IPS-NIHi7 (cell line): Measurements from ENCODE around the gene PPL.
A peak's percentile ranks its signal among the peaks of the same experiment; 100 is the strongest.
"Not testable (repeated sequence)": the region's sequence is repeated elsewhere in the genome, so short reads cannot be mapped to it uniquely, and the experiment has no call there.

ENCODE experiments used
- DNase-seq: peaks from one replicate; pipeline ENCODE4 v3.0.0; 2012; ENCODE audit warnings: mixed read lengths; ENCODE audit errors: extremely low spot score

Gene PPL, protein sequence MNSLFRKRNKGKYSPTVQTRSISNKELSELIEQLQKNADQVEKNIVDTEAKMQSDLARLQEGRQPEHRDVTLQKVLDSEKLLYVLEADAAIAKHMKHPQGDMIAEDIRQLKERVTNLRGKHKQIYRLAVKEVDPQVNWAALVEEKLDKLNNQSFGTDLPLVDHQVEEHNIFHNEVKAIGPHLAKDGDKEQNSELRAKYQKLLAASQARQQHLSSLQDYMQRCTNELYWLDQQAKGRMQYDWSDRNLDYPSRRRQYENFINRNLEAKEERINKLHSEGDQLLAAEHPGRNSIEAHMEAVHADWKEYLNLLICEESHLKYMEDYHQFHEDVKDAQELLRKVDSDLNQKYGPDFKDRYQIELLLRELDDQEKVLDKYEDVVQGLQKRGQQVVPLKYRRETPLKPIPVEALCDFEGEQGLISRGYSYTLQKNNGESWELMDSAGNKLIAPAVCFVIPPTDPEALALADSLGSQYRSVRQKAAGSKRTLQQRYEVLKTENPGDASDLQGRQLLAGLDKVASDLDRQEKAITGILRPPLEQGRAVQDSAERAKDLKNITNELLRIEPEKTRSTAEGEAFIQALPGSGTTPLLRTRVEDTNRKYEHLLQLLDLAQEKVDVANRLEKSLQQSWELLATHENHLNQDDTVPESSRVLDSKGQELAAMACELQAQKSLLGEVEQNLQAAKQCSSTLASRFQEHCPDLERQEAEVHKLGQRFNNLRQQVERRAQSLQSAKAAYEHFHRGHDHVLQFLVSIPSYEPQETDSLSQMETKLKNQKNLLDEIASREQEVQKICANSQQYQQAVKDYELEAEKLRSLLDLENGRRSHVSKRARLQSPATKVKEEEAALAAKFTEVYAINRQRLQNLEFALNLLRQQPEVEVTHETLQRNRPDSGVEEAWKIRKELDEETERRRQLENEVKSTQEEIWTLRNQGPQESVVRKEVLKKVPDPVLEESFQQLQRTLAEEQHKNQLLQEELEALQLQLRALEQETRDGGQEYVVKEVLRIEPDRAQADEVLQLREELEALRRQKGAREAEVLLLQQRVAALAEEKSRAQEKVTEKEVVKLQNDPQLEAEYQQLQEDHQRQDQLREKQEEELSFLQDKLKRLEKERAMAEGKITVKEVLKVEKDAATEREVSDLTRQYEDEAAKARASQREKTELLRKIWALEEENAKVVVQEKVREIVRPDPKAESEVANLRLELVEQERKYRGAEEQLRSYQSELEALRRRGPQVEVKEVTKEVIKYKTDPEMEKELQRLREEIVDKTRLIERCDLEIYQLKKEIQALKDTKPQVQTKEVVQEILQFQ (N-terminal part only)

DNA sequence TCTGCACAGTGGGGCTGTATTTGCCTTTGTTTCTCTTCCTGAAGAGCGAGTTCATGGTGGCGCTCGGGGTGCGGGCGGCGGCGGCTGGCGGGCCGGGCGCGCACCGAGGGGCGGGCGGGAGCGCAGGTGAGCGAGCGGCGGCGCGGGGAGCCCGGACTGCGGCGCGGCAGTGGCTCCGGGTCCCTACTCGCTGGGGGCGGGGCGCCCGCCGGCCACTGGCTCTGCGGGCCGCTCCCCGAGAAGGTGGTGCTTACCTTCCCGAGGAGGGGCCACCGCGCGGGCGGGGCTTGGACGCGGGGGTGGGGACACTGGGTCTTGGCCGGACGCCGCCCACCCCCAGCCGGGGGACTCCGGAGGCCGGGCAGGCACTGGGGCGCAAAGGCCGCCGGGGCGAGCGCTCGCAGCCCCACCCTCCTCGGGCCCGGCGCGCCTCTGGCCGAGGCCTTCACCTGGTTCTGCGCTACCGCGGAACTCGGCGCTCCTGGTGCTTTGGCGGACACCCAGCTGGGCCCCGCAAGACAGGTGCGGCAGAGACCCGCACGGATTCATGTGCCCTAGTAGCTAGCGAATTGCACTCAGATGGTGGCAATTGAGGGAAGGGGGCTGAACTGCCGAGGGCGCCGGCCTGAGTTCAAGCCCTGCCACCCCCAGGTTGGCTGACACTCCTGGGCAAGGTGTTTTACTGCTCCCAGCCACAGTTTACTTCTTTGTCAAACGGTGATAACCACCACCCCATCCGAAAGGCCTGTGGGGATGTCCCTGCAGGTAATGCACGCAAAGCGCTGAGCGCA is at the start of gene PPL:
TSS of gene PPL (minus strand) at position 158 of the 791 bp plus-strand sequence. CDS start at position 55, 103 bp downstream.
- peak; percentile 94 for DNase-seq

DNA sequence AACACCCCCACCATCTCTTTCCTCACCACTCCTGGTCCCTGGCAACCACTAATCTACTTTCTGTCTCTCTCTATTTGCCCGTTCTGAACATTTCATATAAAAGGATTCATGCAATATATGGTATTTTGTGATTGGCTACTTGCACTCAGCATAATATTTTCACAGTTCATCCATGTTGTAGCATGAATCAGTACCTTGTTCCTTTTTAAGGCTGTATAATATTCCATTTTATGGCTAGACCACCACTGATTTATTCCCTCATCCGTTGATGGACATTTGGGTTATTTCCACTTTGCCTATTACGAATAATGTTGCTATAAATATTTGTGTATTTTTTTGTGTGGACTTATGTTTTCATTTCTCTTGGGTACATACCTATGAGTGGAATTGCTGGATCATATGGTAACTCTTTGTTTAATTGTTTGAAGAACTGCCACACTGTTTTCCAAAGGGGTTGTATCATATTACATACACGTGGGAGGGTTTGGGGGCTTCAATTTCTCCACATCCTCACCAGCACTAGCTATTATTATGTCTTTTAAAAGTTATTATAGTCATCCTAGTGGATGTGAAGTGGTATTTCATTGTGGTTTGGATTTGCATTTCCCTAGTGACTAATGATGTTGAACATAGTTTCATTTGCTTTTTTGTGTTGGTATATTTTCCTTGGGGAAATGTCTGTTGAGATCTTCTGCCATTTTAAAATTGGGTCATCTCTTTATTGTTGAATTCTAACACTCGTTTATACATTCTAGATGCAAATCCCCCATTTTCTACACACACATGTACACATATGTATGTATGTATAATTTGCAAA is 47.4 kb upstream of the PPL start:
- no peak for DNase-seq

DNA sequence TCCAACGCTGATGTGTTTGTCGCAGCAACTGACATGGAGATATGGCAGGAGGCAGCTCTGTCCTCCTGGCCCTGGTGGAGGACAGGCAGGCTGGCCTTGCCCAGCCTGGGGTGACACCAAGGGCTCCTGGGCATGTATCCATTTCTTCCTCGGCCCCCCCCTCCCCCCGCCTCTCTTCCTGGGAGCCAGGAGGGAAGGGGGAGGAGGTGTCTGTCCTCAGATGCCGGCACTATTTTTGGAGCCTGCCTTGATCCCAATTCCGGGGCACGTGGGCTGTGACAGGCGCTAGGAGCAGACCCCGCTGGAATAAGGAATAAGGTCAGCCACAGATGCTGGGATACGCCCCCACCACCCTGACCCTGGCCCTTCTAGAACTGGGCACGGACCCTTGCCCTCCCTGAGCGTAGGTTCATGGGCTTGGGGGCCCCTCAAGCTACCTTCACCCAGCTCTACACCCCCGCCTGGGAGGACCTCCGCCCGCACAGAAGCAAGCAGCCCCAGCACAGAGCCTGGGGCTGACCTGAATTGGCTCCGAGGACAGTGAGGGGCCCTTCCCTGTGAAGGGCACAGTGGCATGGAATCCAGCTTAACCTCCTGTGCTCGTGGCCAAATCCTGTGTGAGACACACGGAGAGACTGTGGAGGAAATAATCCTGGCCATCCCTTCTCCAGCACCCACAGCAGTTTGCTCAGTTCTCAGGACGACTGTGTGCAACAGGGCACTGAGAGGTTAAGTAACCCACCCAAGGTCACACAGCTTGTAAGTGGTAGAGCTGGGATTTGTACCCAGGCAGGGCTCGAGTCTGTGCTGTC is 45.3 kb upstream of the PPL start:
- peak; percentile 9 for DNase-seq

DNA sequence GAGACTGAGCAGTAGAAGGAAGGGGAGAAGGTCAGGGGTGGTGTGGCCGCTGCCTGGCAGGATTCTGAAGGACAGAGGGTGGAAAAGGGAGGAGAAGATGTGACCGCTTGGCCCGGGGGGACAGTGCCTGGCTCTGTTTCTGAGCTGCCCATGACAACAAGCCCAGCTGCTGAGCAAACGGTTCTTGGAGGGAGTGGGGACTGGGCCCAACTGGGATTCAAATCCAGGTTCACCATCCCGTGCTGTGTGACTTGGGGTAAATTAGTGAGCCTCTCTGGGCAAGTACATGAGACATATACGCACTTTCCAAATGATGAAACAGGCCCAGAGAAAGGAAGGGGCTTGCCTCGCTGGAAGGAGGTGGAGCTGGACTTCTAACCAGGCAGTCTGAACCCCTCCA is 44.5 kb upstream of the PPL start:
- no peak for DNase-seq

DNA sequence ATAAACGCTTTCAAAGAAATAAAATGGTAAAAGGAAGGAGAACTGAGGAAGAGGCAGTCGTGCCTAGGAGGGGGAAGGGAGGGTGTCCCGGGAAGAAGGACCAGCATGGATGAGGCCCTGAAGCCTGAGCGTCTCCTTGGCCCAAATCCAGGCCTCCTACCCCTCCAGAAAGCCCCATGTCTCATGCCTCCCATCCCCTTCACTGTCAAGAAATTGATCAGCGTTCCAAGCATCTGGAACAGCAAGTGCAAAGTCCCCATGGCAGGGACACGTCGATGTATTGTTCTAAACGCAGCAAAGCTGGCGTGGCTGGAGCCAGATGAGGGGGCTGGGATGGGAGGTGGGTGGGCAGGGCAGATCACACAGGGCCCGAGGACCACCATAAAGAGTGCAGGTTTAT is 43.7 kb upstream of the PPL start:
- DNase-seq: no peak

DNA sequence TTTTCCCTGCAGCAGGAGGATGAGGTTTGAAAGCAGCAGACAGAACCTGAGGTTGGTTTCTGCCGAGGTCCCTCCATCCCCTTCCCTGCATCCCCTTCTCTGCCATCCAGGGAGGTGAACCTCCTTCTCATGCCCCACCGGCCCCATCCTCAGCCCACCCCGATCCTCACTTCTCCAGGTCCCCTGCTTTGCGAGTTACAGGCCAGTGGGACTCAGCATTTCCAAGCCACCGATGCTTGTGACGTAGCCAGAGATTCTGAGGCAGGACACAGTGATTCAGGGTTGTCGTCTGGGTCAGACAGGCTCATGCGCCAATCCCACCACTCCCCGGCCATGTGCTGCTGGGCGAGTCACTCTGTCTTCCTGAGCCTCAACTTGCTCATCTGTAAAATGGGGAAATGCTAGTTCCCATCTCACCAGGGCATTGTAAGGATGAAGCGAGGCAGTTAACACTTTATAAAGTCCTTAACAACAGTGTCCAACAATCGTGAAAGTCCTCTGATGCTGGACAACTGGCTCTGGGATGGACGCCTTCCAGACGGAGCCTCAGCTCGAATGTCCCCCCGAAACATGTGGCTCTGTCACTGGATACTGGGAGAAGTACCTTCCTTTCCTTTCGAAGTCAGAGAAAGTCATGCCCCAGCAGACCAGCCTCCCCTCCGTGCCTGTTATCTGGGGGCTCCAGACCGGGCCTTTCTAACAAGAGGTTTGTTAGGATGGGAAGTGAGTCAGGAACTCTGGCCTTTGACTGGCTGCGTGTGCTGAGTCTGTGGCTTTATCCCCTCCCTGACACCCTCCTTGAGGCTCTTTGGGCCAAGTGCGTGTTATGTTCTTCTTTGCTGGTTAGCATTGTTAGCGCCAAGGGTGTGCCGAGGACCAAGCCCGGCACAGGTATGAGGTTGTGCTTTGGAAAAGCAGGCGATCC is 43.0 kb upstream of the PPL start:
- DNase-seq: peak; percentile 7

DNA sequence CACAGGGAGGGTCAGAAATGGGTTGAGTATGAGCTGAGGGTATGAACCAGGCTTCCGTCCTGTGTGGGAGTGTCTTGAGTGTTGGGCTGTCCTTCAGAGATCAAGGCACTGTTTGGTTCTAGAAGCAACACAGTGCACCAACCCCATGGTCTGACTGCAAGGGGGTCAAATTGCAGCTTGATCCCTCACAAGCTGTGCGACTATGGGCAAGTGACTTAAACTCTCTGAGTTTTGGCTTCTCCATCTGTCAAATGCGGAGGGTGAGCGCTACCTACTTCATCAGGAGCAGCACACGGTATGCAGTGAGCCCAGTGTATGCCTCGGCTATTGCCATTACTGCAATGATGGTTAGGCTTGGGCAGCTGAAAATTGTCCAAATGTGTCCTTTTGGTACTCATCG is 42.2 kb upstream of the PPL start:
- no peak for DNase-seq

DNA sequence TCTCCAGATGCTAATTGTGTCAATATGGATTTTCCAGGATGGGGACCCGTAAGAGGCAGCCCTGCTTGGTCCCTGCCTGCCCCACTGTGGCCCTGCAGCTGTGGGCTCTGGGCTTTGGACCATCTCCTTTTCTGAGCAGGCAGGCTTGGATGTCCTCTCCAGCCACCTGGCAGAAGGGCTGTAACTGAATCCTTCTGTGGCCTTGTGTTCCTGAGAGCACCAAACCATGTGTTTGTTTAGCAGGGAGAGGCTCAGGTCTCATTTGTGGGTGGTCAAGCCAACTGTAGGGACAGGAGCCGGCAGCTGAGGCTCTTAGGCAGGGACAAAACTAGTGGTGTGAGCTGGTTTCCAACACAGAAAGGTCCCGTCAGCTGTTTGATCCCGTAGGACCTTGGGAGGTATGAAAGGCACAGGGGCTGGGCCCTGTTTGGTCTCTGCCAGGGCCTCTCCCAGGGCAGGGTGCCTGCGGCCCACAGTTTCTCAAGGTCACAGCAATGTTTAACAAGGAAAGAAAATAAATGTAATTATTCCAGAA is 39.7 kb upstream of the PPL start:
- DNase-seq: no peak

DNA sequence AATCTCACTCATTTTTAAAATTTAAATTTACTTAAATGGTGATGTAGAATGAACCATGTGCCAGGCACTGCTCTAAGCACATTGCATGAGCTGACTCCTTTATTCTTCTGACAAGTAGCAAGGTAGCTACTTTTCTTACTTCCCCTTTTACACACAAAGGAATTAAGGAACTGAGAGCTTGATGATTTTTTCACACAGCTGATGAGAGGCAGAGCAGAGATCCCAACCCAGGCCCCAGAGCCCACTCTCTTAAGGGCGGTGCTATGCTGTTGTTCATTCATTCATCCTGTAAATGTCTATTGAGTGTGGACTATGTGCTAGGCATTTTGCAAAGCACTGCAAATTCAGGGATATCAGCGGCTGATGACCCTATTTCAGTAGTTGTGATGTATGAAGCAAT is 39.1 kb upstream of the PPL start:
- no peak for DNase-seq

DNA sequence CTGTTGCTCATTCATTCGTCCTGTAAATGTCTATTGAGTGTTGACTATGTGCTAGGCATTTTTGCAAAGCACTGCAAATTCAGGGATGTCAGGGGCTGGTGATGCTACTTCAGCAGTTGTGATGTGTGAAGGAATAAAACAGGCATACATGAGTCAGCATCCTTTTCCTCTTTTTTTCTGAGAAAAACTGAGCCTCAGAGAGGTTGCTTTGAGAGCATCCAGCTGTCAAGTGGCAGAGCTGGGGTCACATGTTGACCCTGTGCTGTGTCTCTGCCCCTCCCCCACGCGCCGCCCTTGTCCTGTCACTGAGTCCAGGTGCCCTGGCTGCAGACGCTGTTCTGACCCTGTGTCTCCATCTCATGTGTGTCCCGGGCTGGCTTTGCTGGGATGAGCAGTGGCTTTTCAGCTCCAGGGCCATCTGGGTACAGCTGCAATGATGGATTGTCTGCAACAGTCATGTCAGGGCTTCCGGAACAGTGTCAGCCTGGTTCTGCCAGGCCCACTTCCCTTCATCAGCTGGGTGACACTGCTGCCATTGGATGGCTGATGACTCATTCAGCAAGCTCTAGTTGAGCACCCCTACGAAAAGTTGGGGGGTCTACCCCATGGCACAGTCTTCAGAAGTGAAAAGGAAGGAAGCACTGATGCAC is 36.1 kb upstream of the PPL start:
- DNase-seq: no peak

DNA sequence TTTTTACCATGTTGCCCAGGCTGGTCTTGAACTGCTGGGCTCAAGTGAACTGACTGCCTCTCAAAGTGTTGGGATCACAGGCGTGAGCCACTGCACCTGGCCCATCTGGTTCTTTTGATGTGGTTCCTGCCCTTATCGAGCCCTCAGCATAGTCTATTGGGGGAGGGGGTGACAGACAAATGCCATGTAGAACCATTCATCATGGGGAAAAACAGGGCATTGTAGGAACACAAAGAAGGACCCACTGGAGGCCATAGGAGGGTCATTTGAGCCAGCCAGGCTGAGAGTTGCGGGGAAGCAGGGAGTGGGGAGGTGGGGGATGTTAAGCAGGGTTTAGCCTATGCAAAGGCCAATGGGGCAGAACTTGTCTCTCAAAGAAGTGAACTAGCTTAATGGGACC is 33.1 kb upstream of the PPL start:
- DNase-seq: no peak

DNA sequence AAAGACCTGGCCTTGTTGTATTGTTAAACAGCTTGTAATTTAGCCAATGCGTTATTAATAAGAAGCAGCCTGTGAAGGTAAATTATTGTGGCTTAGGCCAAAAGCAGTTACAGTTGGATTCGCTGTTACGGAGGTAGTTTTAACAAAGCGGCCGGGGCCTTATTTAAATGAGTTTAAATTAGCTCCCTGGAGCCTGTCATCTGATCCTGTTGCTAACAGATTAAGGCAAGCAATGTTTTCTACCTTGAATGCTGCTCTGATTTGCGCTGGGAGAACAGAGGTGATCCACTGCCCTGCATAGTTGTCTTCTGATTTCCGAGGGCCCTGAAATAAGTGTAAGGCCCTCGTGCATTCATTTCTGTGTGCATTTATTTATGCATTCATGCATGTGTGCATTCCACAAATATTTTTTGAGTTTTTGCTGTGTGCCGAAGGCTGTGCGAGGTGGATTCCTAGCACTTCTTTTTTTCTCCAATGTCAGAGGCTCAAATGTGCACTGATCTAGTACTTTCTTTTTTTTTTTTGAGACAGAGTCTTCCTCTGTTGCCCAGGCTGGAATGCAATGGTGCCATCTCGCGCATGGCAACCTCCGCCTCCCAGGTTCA is 32.0 kb upstream of the PPL start:
- DNase-seq: no peak

DNA sequence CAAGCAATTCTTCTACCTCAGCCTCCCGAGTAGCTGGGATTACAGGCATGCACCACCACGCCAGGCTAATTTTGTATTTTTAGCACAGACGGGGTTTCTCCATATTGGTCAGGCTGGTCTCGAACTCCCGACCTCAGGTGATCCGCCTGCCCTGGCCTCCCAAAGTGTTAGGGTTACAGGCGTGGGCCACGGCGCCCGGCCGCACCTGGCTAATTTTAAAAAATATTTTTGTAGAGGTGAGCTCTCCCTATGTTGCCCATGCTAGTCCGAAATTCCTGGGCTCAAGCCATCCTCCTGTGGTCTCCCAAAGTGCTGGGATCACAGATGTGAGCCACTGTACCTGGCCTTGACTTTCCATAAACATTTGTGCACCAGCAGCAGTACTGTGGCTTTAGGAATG is 31.3 kb upstream of the PPL start:
- DNase-seq: not testable (repeated sequence)

DNA sequence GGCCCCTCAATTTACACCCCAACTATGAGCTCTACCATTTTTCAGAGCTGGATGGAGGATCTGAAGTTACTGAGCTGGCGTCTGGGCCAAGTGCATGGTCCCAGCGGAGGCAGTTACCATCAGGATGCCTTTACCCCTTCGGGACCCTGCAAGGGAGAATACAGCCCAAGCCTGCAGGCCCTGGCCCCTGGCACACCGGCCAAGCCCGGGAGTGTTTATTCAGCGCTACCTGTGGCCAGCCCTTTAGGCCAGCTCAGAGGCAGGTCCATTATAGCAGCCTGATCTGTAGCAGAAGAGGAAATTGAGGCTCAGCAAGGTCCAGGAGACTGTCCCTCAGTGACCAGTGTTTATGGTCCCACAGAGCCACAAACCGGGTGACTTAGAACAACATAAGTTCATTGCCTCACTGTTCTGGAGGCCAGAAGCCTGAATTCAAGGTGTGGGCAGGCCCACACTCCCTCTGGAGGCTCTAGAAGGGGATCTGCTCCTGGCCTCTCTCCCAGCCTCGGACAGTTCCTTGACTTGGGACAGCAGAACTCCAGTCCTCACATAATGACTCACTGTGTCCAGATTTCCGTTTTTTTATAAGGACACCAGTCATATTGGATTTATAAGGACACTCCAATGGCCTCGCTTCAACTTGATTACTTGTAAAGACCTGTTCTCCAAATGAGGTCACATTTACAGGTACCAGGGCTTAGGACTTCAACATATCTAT is 29.9 kb upstream of the PPL start:
- DNase-seq: no peak

DNA sequence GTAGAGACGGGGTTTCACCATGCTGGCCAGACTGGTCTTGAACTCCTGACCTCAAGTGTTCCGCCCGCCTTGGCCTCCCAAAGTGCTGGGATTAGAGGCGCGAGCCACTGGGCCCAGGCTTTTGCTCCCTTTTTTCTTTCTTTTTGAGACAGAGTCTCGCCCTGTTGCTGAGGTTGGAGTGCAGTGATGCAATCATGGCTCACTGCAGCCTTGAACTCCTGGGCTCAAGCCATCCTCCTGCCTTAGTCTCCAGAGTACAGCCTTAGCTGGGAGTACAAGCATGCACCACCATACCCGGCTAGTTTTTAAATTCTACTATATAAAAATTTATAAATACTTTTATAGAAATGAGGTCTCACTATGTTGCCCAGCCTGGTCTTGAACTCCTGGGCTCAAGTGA is 26.6 kb upstream of the PPL start:
- not testable (repeated sequence) for DNase-seq

DNA sequence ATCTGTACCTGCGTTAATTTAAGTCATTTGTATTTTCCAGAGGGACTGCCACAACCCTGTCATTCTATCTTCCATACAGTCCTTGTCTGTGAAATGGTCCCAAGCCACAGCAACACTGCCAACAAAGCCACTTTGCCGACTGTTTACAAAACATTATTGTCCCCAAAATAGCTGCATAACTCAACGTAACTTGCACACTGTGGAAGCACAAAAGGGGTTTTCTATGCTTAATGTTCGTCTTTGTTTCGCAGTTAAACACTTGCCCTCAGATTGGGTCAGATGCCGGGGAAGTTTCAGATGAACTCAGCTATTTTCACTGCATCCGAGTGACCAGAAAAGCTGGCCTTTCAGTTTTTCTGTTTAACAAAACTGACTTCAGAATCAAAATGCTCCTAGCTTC is 25.8 kb upstream of the PPL start:
- no peak for DNase-seq

DNA sequence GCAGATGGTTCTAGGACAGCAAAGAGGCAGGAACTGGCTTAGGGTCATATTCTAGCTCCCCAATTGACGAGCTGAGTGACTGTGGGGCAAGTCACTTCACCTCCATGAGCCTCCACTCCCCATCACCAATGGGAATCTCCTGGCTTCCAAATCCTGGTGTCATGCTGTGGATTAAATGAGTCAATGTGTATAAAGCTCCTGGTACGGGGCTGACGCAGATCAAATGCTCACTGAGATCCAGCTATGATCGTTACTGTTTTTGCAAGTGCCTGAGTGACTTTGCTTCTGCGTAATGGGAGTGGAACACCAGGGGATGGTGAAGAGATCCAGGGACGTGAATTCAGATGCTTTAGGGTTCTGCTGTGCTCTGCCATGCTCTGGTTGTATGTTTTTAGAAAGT is 23.6 kb upstream of the PPL start:
- DNase-seq: no peak
